VCaP (cell line): ENCODE measurements around the gene OR2V1.
"Not testable (repeated sequence)": the region's sequence is repeated elsewhere in the genome, so short reads cannot be mapped to it uniquely, and the experiment has no call there.

Source experiments
- H3K27ac ChIP-seq: fragments of 450-650 bp; 2 replicates; pipeline ENCODE4 v1.5.1; 2017
- TF ChIP-seq, protein P1 (sequence below): fragments of 450-650 bp; conservative IDR thresholded peaks from 2 replicates; pipeline ENCODE4 v1.5.1; 2017; ENCODE audit warnings: mild to moderate bottlenecking, moderate library complexity

The OR2V1 gene

DNA sequence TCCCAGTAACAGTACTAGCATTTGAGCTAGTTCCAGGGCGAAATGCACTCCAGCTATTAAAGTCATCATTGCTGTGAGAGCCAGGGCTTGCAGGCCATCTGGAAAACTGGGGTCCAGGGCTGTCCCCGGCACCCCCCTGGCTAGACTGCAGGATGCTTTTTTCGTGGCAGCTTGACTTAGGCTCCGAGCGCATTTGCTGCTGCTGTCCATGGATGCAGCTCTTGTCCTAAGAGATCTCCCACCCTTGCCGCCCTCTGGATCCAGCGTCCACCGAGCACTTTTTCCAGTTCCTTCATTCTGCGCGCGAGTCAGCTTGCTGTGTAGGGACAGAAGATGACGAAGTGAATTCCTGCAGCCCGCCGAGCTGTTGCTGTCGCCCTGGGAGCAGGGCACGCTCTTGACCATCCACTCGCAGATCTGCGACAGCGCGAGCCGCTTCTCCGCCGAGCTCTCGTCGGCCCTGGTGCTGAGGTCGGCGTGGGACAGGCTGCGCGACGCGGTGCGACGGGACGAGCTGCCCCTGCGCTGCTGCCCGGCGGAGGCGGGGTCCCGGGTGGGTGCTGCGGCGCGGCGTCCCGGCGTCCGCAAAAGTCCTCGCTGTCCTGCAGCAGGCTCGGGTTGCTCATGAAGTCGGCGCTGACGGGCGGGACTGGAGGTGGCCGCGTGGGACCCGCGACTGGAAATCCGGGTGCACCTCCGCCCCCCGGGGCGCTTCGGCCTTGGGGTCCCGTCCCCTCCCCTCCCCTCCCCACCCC is 30.7 kb downstream of the OR2V1 start:
- TF ChIP-seq, protein P1, sequence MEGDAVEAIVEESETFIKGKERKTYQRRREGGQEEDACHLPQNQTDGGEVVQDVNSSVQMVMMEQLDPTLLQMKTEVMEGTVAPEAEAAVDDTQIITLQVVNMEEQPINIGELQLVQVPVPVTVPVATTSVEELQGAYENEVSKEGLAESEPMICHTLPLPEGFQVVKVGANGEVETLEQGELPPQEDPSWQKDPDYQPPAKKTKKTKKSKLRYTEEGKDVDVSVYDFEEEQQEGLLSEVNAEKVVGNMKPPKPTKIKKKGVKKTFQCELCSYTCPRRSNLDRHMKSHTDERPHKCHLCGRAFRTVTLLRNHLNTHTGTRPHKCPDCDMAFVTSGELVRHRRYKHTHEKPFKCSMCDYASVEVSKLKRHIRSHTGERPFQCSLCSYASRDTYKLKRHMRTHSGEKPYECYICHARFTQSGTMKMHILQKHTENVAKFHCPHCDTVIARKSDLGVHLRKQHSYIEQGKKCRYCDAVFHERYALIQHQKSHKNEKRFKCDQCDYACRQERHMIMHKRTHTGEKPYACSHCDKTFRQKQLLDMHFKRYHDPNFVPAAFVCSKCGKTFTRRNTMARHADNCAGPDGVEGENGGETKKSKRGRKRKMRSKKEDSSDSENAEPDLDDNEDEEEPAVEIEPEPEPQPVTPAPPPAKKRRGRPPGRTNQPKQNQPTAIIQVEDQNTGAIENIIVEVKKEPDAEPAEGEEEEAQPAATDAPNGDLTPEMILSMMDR = no peak
- H3K27ac ChIP-seq = no peak overlapping the region

DNA sequence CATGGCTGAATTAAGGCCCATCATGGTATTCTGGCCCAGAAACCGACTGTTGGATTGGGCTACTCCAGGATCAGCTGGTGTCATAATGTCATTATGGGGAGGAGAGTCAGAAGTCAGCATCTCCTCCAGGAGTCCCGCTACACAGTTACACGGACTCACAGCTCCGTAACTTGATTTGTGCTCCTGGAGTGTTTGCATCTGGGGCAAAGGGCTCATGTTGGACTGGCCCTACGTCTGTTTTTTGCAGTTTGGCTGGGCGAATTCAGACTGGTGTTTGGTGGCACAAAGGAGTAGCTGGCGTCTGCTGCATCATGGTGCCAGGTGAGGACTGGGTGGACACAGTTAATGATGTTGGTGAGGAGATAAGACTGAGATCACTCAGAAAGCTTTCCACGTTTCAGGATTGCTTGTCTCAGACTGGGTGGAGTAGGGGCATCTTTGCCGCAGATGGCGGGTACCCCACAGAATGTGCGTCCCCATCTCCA is 31.3 kb downstream of the OR2V1 start:
- TF ChIP-seq, protein P1 = no peak
- H3K27ac ChIP-seq = no peak overlapping the region

DNA sequence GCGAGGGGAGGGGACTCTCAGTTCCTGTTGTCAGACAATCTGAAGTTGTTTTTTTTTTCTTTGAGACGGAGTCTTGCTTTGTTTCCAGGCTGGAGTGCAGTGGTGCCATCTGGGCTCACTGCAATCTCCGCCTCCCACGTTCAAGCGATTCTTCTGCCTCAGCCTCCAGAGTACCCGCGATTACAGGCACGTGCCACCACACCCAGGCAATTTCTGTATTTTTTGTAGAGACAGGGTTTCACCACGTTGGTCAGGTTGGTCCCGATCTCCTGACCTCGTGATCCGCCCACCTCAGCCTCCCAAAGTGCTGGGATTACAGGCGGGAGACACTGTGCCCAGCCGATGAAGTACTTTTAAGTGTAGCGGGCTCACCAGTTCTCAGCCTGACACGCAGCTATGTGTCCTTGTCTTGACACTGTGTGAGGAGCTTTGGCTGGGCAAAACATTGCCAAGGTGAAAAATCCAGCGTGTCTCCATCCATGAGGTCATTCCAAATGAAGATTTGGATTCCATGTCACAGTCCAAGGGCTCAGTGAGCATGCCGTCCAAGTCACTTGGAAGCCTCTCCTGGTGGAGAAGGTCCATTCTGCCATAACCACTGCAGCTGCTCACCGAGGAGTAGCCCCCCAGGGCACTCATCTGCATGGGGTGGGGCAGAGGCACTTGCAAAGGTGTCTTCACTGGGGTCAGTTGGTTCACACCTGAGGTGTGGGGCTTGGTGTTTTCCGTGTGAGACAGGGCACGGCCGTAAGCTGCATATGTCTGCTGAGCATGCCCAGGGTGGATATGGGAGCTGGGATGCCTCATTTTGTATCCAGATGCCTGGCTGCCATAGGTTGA is 32.0 kb downstream of the OR2V1 start:
- TF ChIP-seq, protein P1 = no peak
- no peak overlapping the region for H3K27ac ChIP-seq

DNA sequence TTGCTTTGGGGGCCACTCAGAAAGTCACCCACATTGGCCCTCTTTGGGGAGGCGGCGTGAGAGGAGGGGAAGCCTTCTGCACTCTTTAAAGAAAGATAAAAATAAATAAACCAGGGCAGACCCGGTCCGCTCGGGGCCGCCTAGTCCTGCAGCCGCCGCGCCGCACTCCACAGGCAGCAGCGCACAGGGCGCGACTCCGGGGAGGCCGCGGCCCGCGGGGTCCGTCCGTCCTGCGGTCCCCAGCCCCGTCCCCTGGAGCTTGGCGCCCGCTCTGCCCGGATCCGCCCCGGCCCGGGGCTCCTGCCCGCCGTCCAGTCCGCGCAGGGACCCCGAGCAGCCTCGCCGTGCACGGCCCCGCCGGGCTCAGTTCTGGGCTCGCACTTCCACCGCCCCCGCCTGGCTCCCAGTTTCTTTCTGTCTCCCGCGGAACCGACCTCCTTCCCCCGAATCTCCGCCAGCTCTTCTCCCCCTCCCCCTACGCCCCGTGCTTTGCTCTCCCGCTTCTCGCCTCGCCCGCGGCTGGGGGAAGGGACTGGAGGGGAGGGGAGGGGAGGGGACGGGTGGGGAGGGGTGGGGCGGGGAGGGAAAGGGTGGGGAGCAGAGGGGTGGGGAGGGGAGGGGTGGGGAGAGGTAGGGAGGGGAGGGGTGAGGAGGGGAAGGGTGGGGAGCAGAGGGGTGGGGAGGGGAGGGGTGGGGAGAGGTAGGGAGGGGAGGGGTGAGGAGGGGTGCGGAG is 33.0 kb downstream of the OR2V1 start:
- H3K27ac ChIP-seq = not testable (repeated sequence)

DNA sequence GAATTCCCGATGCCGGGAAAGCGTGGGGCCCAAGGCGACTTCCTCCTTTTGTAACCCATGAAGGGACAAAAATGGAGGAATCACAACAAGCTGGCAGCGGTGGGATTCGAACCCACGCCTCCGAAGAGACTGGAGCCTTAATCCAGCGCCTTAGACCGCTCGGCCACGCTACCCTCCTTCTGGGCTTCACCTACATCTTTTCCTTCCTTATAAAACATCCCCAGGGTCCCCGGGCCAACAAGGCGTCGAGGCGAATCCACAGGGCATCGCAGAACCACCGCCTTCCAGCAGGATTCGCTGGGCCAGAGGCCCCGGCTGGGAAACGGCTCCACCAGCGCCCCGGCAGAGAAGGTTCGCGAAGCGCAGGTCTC is 33.6 kb downstream of the OR2V1 start:
- not testable (repeated sequence) for H3K27ac ChIP-seq

DNA sequence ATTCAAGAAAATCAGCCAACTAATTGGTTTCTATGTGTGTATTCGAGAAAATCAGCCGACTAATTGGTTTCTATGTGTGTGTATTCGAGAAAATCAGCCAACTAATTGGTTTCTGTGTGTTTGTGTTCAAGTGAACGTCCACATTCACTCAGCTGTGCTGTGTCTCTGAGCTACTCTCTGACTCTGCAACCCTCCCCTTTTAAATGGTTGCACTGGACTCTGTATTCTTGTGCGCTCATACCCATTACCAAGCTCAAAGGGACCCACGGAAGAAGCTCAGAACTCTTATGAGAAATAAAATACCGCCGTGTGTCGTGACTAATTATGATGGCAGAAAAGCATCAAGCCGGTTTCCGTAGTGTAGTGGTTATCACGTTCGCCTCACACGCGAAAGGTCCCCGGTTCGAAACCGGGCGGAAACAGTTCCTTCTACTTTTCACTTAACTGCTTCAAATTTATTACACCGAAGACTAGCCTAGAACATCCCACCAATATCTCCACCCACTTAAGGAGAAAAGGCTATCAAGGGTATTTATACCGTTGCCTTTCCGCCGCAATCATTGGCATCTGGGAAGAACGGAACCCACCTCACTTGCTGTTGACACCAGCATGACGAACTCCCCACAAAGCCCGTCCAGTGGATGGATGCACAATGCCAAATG is 34.1 kb downstream of the OR2V1 start:
- H3K27ac ChIP-seq = not testable (repeated sequence)

DNA sequence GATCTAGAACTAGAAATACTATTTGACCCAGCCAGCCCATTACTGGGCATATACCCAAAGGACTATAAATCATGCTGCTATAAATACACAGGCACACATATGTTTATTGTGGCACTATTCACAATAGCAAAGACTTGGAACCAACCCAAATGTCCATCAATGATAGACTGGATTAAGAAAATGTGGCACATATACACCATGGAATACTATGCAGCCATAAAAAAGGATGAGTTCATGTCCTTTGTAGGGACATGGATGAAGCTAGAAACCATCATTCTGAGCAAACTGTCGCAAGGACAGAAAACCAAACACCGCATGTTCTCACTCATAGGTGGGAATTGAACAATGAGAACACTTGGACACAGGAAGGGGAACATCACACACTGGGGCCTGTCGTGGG is 35.8 kb downstream of the OR2V1 start:
- H3K27ac ChIP-seq = not testable (repeated sequence)

DNA sequence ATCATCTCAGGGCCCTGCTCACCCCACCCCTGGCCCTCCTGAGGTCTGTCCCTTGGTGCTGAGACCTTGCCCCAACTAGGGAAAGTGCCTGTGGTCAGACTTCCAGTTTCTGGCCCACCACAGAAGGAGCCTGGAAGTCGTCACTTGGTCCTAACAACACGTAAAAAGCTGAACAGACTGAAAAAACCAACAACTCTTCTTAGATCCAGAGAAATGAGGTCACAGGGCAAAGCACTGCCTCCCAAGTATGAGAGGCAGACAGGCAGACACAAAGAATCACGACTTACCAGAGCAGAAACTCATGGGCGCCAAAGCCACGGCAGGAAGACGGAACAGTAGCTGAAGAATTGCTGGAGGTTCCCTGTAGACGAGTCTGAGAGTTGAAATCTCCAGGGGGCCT is 38.5 kb downstream of the OR2V1 start:
- H3K27ac ChIP-seq = no peak overlapping the region
- TF ChIP-seq, protein P1 = no peak

DNA sequence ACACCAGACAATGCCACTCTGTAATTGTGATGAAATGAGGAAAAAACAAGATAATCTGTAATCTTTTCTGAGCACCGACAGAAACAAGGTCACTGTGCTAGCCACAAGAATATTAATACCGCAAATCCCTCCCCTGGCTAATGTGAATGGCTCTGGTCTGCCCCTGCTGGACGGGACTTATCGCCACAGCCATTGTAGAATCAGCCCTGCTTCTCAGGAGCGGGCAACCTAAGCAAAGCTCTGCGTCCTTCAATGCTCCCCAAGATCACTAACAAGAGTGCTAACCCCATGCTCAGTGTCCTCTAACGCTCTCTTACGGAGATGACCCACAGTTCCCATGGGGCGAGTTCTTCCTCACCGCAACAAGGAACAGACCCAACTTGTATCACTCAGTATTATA is 42.7 kb downstream of the OR2V1 start:
- TF ChIP-seq, protein P1 = peak; percentile 76
- H3K27ac ChIP-seq = no peak overlapping the region
